ENCODE results near the gene CYP1A2.
"Not testable (repeated sequence)": the region's sequence is repeated elsewhere in the genome, so short reads cannot be mapped to it uniquely, and the experiment has no call there.

CYP1A2 gene

DNA sequence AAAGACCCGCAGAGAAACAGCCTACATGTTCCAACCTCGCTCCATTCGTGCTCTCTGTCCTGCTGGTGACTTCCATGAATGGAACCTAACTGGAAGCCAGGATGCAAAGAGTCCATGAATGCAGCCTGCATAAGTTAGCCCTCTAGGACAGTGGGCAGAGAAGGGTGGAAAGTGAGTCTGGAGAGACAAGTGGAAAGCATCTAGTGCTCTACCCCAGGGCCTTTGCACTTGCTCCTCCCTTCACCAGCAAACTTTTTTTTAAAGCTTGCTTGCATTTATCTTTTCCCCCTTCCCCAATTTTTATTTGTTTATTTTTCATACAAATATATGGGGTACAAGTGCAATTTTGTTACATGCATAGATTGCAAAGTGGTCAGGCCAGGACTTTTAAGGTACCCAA, 15.4 kb upstream of the CYP1A2 start:
- intact Hi-C loops (cut with DNase I): no loop called here
- DNase-seq: no peak

- no peak for DNase-seq
- intact Hi-C loops (cut with DNase I): no loop called here
These were observed 13.3 kb upstream of the CYP1A2 start for GRCh38 chr15:74735305-74735704.

DNA sequence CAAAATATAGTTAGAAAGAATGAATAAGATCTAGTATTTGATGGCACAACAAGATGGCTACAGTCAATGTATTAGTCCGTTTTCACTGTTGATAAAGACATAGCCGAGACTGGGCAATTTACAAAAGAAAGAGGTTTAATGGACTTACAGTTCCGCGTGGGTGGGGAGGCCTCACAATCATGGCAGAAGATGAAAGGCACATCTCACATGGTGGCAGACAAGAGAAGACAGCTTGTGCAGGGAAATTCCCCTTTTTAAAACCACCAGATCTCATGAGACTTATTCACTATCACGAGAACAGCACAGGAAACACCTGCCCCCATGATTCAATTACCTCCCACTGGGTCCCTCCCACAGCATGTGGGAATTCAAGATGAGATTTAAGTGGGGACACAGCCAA, 10.4 kb upstream of the CYP1A2 start:
- DNase-seq; intact Hi-C loops (cut with DNase I): not testable (repeated sequence)

DNA sequence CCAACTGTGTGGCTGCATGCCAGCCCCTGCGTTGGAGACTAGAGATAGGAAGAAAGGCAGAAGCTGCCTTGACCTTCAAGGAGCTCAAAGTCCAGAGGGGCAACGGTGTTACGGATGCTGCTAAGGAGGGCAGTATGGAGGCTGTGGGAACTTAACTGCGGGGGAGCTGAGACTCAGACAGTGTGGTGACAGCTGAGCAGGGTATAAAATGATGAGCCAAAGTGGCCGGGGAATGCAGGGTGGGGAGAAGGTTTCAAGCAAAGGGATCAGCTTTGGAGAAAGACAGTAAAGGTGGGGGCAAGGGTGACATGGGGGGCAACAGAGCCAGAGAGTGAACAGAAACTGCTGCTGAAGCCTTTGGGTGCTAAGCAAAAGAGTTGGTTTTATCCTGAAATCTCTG, 6.2 kb upstream of the CYP1A2 start:
- DNase-seq: no peak
- intact Hi-C loops (cut with DNase I): no loop called here

- intact Hi-C loops (cut with DNase I): no loop called here
- DNase-seq: no peak
These were observed 2.3 kb upstream of the CYP1A2 start for GRCh38 chr15:74746389-74746788.

GRCh38 chr15:74749832-74750231, 1.2 kb downstream of the CYP1A2 start:
- intact Hi-C loops (cut with DNase I): no loop called here
- DNase-seq: peak in 1 of 10 donors; percentile 52

DNA sequence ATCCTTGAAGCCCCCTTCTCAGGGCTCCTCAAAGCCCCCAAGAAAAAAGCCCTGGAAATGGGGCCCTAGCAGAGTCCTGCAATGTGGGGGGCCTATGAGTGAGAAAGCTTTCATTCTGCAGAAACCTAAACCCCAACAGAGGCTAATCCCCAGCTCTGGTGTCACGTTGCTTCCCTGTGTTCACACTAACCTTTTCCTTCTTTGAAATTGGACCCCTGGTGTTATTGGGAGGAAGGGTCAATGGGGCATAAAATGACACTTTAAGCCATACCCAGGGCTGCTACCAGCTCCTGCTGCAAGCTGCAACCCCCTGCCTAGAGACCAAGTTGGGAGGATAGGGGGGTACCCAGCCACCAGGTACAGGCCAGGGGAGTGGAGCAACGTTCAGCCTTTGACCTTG, 2.1 kb downstream of the CYP1A2 start:
- intact Hi-C loops (cut with DNase I): no loop called here
- DNase-seq: no peak

GRCh38 chr15:74752011-74752410, 3.4 kb downstream of the CYP1A2 start:
- DNase-seq: peak in 1 of 10 donors; percentile 62
- intact Hi-C loops (cut with DNase I): no loop called here

DNA sequence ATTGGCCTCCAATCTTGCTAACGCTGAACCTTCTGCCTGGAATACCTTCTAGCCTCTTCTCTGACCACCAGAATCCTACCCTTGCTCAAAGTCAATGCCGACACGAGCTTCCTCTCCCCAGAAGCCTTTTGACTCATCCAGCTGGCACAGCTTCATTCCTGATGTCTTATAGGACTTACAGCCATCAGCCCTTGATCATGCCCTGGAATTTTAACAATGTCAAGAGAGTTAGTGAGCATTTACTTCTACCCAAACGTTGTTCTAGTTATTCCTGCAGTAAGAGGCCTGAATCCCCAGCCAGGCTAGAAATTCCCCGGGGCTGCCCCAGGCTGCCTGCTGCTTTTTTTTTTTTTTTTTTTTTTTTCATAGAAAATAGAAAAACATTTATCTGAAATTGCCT, 3.9 kb downstream of the CYP1A2 start:
- intact Hi-C loops (cut with DNase I): no loop called here
- peak in 1 of 10 donors; percentile 24 for DNase-seq

GRCh38 chr15:74754593-74755215, 6.1 kb downstream of the CYP1A2 start:
- intact Hi-C loops (cut with DNase I): no loop called here
- peak in 2 of 10 donors; percentile 69 to 82 for DNase-seq

- intact Hi-C loops (cut with DNase I): no loop called here
- DNase-seq: peak in 2 of 10 donors; percentile 47 to 49
These were observed 10.1 kb downstream of the CYP1A2 start for GRCh38 chr15:74758736-74759135.

GRCh38 chr15:74762791-74763150, 14.1 kb downstream of the CYP1A2 start:
- intact Hi-C loops (cut with DNase I): no loop called here

GRCh38 chr15:74763416-74763815, 14.8 kb downstream of the CYP1A2 start:
- DNase-seq: peak in 2 of 10 donors; percentile 45 to 80
- intact Hi-C loops (cut with DNase I): no loop called here

More at GRCh38 chr15:74762791-74763150, 14.1 kb downstream of the CYP1A2 start:
- DNase-seq: peak in 1 of 10 donors; percentile 59

GRCh38 chr15:74767167-74768098, 18.8 kb downstream of the CYP1A2 start:
- intact Hi-C loops (cut with DNase I): loop anchor here (1.0 to 5.0 kb wide), 2 partner anchors 132 to 395 kb away; no protein-coding TSS in a partner anchor
- DNase-seq: peak in 2 of 10 donors; percentile 62 to 67

DNA sequence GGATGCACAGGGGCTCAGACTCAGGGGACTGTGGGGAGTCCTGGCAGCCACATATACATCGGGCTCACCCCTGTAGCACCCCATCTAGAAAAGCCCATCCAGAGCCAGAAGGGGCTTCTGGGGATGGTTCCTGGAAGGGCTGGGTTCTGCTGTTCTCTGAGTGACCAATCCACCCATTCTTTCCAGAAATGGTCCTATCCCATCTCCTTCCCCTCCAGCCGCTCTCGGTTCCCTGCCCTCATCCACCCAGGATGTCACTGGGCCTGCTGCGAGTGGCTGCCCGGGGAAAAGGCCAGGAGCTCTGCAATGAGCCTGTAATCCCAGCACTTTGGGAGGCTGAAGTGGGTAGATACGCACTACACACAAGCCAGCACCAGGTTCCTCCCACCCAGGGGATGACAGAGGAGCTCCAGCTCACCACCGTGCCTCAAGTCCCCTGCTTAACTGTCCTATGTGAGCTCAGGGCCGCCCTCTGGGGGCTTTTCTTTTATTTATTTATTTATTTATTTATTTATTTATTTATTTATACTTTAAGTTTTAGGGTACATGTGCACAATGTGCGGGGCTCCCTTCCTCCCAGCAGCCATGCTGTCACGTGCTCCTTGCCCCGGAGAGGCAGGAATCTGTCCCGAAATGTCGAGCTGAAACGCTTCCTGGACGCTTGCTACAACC, 19.6 kb downstream of the CYP1A2 start:
- peak in 2 of 10 donors; percentile 18 to 55 for DNase-seq

GRCh38 chr15:74768771-74769342, 20.2 kb downstream of the CYP1A2 start:
- intact Hi-C loops (cut with DNase I): loop anchor here (1.0 to 5.0 kb wide), 2 partner anchors 134 to 397 kb away; no protein-coding TSS in a partner anchor
- peak; percentile 23 to 94 (median 69) for DNase-seq

More for the DNA sequence above, 19.6 kb downstream of the CYP1A2 start:
- intact Hi-C loops (cut with DNase I): loop anchor here (1.0 to 5.0 kb wide), 2 partner anchors 133 to 396 kb away; no protein-coding TSS in a partner anchor

DNA sequence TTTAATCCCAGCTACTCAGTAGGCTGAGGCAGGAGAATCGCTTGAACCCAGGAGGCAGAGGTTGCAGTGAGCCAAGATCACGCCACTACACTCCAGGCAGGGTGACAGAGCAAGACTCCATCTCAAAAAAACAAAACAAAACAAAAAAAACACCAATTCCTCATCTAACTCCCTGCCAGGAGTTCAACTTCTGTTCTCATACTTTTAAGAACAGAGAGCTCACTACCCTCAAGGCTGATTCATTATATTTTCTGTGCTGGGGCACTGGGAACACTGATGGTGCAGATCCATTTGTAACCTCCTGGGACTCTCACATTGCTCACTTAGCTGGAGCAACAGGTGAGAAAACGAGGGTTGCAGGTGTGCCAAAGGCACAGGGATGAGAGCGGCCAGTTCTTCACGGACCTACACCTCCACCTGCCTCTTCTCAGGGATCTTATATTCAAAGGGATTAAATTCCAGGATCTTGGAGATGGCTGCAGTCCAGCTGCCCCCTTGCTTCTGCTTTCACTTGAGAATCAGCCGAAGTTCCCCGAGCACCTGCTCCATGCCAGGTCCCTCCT, 20.9 kb downstream of the CYP1A2 start:
- peak in 2 of 10 donors; percentile 8 to 39 for DNase-seq
- intact Hi-C loops (cut with DNase I): loop anchor here (5.0 kb wide), 2 partner anchors 68 to 397 kb away; no protein-coding TSS in a partner anchor

DNA sequence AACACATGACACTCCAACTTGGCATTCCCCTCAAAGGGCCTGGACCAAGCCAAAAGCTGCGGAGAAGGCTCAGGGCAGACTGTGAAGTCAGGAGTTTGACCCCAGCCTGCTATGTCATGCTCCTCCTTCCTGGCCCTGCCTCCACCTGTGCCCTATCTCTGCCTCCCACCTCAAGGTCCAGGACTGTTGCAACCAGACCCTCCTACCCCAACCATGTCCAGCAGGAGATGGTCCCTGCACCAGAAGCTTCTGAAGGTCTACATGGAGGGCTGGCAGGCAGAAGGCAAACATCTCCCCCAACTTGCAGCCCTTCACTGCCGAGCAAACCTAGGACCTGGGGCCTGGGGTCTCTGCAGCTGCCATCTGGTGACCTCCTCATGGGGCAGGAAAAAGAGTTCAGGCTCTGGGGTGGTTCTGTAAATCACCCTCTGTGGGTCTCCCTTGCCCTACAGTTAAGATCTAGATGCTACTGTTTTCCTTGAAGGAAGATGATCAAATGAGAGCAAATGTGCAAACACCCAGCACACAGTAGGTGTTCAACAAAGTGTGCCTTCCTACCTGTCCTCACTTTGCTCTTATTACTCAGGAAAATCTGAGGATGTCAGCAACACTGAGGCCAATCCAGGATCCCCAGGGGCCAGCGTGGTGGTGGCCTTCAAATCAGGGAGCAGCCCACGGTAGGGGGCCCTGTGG, 21.7 kb downstream of the CYP1A2 start:
- peak in 2 of 10 donors; percentile 21 to 41 for DNase-seq
- intact Hi-C loops (cut with DNase I): loop anchor here (5.0 kb wide), 1 partner anchor 67 kb away; no protein-coding TSS in a partner anchor

- DNase-seq: no peak
- intact Hi-C loops (cut with DNase I): loop anchor here (5.0 kb wide), 1 partner anchor 64 kb away; no protein-coding TSS in a partner anchor
These were observed 24.7 kb downstream of the CYP1A2 start for GRCh38 chr15:74773329-74773728.

Measured in posterior cingulate gyrus (tissue), 11 donors.